Gastroesophageal sphincter (tissue), 4 donors: ENCODE results near the gene PCAT6. TPM values are rescaled to one million over a fixed set of nuclear protein-coding genes. Genes with fewer than 3 reads are reported as not detected.
A peak's percentile ranks its signal among the peaks of the same experiment; 100 is the strongest.

Experiments
- ATAC-seq: fragments of 150-250 bp; one replicate; pipeline ENCODE4 v1.9.1; 2016; ENCODE audit warnings: mild to moderate bottlenecking, moderate library complexity
- H3K27ac ChIP-seq, 4 donors: fragments of 200-600 bp; sonication (generic) in 3 of 4; 1 replicate in 3 of 4; 2 replicates in 1 of 4; pipeline ENCODE4 v1.5.1; 2016 to 2019
- H3K27me3 ChIP-seq: fragments of 200-600 bp; sonication (generic); one replicate; pipeline ENCODE4 v1.5.1; 2019
- H3K36me3 ChIP-seq, 2 donors: fragments of 200-600 bp; sonication (generic); one replicate each; pipeline ENCODE4 v1.5.1; 2019; ENCODE audit warnings: control low read depth in 1 of 2
- H3K4me1 ChIP-seq, 3 donors: fragments of 200-600 bp; sonication (generic); 1 replicate in 2 of 3; 2 replicates in 1 of 3; pipeline ENCODE4 v1.5.1; 2016 to 2019; ENCODE audit warnings: control low read depth in 2 of 3
- H3K4me3 ChIP-seq, 2 donors: fragments of 200-600 bp; sonication (generic); one replicate each; pipeline ENCODE4 v1.5.1; 2019; ENCODE audit warnings: mild to moderate bottlenecking in 1 of 2, moderate library complexity in 1 of 2
- H3K9me3 ChIP-seq, 3 donors: fragments of 200-600 bp; sonication (generic); one replicate each; pipeline ENCODE4 v1.5.1; 2017 to 2019; ENCODE audit warnings: control low read depth in 2 of 3
- EP300 ChIP-seq: sonication (generic); formaldehyde crosslinking; IDR thresholded peaks from one replicate; pipeline ENCODE4 v1.6.1; 2017; ENCODE audit warnings: antibody characterized with exemption, mild to moderate bottlenecking
- POLR2A ChIP-seq, 2 donors: fragments of 450-650 bp; IDR thresholded peaks; one replicate each; pipeline ENCODE4 v1.6.1; 2017; ENCODE audit warnings: antibody characterized with exemption in 2 of 2, mild to moderate bottlenecking in 2 of 2, moderate library complexity in 1 of 2
- POLR2AphosphoS5 ChIP-seq: sonication (generic); formaldehyde crosslinking; IDR thresholded peaks from one replicate; pipeline ENCODE4 v1.6.1; 2017; ENCODE audit warnings: antibody characterized with exemption
- WGBS, 2 donors: methylation state at CpG; one replicate each; pipeline ENCODE4 v1.1.5; 2018; ENCODE audit warnings: low coverage in 1 of 2; 5-methylcytosine and 5-hydroxymethylcytosine counted together
- total RNA-seq, 4 donors: library from RNA; depleted of rRNA; stranded (reverse); fragments of >200 nt; gene quantifications; one replicate each; pipeline ENCODE4 v1.1.0, GENCODE V29; 2016
- TF ChIP-seq, protein P1 (sequence below), 4 experiments: fragments of 200-600 bp in 2 of 4; fragments of 450-650 bp in 2 of 4; sonication (generic) in 1 of 4; IDR thresholded peaks; one replicate each; pipeline ENCODE4 v1.5.1; 2017 to 2019; ENCODE audit warnings: antibody characterized with exemption in 4 of 4, mild to moderate bottlenecking in 2 of 4, moderate library complexity in 2 of 4

Gene PCAT6
- total RNA-seq, 4 donors from 2014 or later = not detected

DNA sequence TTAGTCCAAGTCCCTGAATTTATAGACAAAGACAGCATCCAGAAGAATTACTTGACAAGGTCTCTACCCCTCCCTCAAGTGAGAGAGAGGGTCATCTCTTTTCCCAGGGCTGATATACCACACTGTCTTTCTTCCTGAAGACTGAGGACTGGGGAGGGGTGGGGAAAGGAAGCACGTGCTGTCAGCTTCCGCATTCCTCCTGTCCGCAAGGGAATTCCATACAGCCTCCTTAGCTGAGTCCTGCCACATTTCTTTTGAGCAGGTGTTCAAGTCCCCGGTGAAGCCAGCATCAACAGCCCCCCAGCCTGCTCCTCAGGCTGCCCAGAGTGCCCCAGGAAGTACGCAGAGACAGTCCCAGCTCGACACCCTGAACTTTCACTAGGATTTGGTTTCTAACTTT is 34.2 kb downstream of the PCAT6 start:
- H3K4me1 ChIP-seq = no peaks in the 10 kb centered on the region
- H3K9me3 ChIP-seq = no peaks in the 10 kb centered on the region
- H3K27me3 ChIP-seq = no peaks in the 10 kb centered on the region
- WGBS, 2 donors = 48 to 68% methylated on average over 3 to 6 of the region's 6 CpGs
- no peaks in the 10 kb centered on the region for H3K36me3 ChIP-seq
- ATAC-seq = no peak
- TF ChIP-seq, protein P1, sequence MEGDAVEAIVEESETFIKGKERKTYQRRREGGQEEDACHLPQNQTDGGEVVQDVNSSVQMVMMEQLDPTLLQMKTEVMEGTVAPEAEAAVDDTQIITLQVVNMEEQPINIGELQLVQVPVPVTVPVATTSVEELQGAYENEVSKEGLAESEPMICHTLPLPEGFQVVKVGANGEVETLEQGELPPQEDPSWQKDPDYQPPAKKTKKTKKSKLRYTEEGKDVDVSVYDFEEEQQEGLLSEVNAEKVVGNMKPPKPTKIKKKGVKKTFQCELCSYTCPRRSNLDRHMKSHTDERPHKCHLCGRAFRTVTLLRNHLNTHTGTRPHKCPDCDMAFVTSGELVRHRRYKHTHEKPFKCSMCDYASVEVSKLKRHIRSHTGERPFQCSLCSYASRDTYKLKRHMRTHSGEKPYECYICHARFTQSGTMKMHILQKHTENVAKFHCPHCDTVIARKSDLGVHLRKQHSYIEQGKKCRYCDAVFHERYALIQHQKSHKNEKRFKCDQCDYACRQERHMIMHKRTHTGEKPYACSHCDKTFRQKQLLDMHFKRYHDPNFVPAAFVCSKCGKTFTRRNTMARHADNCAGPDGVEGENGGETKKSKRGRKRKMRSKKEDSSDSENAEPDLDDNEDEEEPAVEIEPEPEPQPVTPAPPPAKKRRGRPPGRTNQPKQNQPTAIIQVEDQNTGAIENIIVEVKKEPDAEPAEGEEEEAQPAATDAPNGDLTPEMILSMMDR (IDR thresholded peaks at IDR 0.05) = no peak
- no peak for TF ChIP-seq POLR2AphosphoS5
- no peak for TF ChIP-seq EP300
- TF ChIP-seq POLR2A (IDR thresholded peaks at IDR 0.05) = no peak
- no peak overlapping the region for H3K4me3 ChIP-seq
- no peak overlapping the region for H3K27ac ChIP-seq

DNA sequence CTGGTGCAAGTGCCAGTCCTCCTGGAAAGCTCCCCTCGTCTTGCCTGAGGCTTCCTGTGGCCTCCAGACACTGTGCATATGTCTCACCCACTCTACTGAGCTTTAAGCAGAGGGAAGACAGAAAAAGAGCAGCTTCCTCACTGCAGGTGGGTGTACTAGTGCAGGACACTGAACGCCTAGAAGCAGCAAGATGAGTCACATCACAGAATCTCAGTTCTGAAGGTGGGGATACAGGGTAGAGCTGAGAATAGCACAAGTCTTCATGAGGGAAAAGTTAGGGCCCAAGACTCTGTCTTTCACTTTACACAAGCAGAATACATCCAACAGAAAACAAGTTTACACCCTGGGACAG is 37.4 kb downstream of the PCAT6 start:
- Histone ChIP-seq H3K27me3 (no peaks in the 10 kb centered on the region), H3K36me3 (no peaks in the 10 kb centered on the region), H3K9me3 (no peaks in the 10 kb centered on the region), H3K27ac (no peak overlapping the region), H3K4me3 (no peak overlapping the region), H3K4me1 (no peaks in the 10 kb centered on the region)
- TF ChIP-seq POLR2AphosphoS5 = no peak
- TF ChIP-seq EP300 = no peak
- TF ChIP-seq, protein P1 (IDR thresholded peaks at IDR 0.05) = no peak
- TF ChIP-seq POLR2A (IDR thresholded peaks at IDR 0.05) = no peak
- ATAC-seq = no peak
- 72% methylated on average over 2 of the region's 2 CpGs; no CpG with 5 or more reads in 1 of the 2 donors for WGBS, 2 donors

DNA sequence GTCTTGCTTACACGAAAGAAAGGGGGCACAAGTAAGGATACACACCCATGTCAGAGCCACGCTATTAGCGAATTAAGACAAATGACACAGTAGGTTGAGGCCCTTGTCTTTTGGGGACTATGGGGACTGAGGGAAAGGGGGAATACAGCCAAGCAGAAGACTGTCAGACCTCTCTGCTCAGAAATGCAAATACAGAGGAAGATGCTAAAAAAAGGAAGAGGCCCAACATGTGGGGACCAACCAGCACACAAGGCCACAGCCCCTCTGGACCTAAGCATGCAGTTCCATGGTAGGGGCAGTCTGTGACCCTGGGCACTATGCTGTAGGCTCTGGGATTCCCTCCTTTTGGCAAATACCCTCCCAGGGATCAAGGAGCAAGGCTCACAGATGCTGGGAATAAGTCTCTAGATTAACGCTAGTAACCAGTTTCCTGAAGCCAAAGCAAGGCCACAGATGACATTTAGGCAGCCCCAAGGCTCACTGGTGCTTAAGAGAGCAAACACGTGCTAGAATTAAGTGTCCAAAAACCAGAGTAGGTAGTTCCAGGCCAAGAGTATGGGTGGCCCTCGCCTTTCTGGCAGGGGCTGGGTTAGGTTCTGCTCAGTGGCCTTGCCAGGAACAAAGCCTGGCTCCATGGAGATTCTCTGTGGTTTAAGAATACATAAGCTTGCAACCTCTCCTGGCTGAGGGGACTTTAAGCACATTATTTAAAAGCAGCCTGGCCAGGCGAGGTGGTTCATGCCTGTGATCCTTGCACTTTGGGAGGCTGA is 40.0 kb downstream of the PCAT6 start:
- H3K4me3 ChIP-seq = no peak overlapping the region
- H3K27ac ChIP-seq = no peak overlapping the region
- no peaks in the 10 kb centered on the region for H3K27me3 ChIP-seq
- H3K4me1 ChIP-seq = no peaks in the 10 kb centered on the region
- TF ChIP-seq, protein P1 (IDR thresholded peaks at IDR 0.05) = no peak
- no peak for TF ChIP-seq POLR2A (IDR thresholded peaks at IDR 0.05)
- no peak for TF ChIP-seq EP300
- no peak for TF ChIP-seq POLR2AphosphoS5
- 88 to 91% methylated on average over 4 to 5 of the region's 7 CpGs for WGBS, 2 donors
- no peaks in the 10 kb centered on the region for H3K36me3 ChIP-seq
- no peaks in the 10 kb centered on the region for H3K9me3 ChIP-seq
- no peak for ATAC-seq

DNA sequence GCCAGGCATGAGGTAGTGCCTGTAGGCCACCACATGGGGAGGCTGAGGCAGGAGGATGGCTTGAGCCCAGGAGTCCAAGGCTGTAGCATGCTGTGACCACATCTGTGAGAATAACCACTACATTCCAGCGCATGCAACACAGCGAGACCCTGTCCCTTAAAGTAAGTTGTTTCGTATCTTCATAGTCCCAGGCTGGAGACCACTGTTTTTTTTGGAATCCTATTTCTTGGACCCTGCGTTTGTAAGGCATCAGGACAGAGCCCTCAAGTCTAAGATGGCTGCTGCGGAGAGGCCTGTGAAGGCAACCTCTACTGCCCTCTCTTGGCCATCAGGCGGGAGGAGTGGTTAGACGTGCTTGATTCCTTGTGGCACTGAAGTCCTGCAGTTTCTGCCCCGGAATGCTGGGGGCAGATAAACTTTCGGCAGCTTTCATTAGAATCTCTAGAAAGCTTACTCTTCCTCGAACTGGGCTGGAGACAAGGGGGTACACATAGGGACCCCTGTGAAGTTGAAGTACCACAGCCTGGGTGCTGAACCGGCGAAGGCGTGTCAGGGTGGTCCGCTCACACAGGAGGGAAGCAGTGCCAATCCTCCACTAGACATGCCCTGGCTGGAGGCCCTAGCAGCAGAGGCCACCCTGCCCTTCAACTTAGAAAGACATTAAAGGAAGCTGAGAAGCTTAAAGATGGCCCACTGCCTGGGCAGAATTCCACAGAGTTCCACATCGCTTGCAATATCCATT is 41.6 kb downstream of the PCAT6 start:
- no peaks in the 10 kb centered on the region for H3K36me3 ChIP-seq
- H3K4me3 ChIP-seq = no peak overlapping the region
- no peak for TF ChIP-seq POLR2A (IDR thresholded peaks at IDR 0.05)
- TF ChIP-seq, protein P1 (IDR thresholded peaks at IDR 0.05) = peak in 1 of 4 experiments; percentile 17
- no peaks in the 10 kb centered on the region for H3K9me3 ChIP-seq
- no peak overlapping the region for H3K27ac ChIP-seq
- H3K4me1 ChIP-seq = no peaks in the 10 kb centered on the region
- 82% methylated on average over 4 of the region's 15 CpGs; no CpG with 5 or more reads in 1 of the 2 donors for WGBS, 2 donors
- ATAC-seq = no peak
- no peaks in the 10 kb centered on the region for H3K27me3 ChIP-seq

DNA sequence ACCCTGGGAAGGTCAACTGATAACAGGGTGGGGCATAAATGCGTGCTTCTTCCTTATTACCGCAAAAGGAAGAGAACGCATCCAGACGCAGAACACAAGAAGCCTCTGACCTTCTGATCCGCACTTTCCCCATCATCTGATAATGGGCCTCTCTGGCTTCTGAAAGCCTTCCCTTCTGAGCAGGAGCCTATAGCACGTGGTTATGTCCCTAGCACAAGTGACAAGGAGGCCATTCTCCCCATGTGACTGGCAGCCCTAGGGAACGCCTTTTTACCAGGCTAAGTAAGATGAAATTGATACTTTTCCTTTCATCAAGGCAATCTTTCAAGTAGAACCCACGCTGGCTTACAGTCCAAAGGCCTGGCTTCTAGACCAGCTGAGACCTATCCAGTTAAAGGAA is 44.0 kb downstream of the PCAT6 start:
- Histone ChIP-seq H3K27ac (no peak overlapping the region), H3K9me3 (no peaks in the 10 kb centered on the region), H3K36me3 (no peaks in the 10 kb centered on the region), H3K27me3 (no peaks in the 10 kb centered on the region), H3K4me3 (no peak overlapping the region), H3K4me1 (peaks cover 0 to 7% (median 0%) of the 10 kb centered on the region in 3 donors)
- 86 to 91% methylated on average over 6 to 7 of the region's 8 CpGs for WGBS, 2 donors
- TF ChIP-seq, protein P1 (IDR thresholded peaks at IDR 0.05) = no peak
- TF ChIP-seq POLR2A (IDR thresholded peaks at IDR 0.05) = no peak
- TF ChIP-seq EP300 = no peak
- no peak for TF ChIP-seq POLR2AphosphoS5
- ATAC-seq = no peak
